Neuron (in vitro differentiated cells): ENCODE results near the gene RUNX2.
"Not testable (repeated sequence)": the region's sequence is repeated elsewhere in the genome, so short reads cannot be mapped to it uniquely, and the experiment has no call there.

Source experiments
- H2AFZ ChIP-seq: one replicate; pipeline ENCODE4 v1.6.1; 2013; ENCODE audit warnings: low read depth, mild to moderate bottlenecking, inconsistent platforms, low read length, moderate library complexity
- H3K27me3 ChIP-seq: one replicate; pipeline ENCODE4 v1.6.1; 2013; ENCODE audit warnings: low read length; ENCODE audit not compliant: insufficient read depth
- H3K36me3 ChIP-seq: one replicate; pipeline ENCODE4 v1.6.1; 2013; ENCODE audit warnings: low read length; ENCODE audit not compliant: insufficient read depth
- H3K4me1 ChIP-seq: one replicate; pipeline ENCODE4 v1.6.1; 2013; ENCODE audit warnings: low read length; ENCODE audit not compliant: insufficient read depth
- H3K4me3 ChIP-seq: 2 replicates; pipeline ENCODE4 v1.5.1; 2013; ENCODE audit warnings: mild to moderate bottlenecking, low read length, moderate library complexity
- H3K9me3 ChIP-seq: one replicate; pipeline ENCODE4 v1.6.1; 2013; ENCODE audit warnings: low read length

Gene RUNX2

GRCh38 chr6:45464685-45465084, 136.6 kb downstream of the RUNX2 start:
- no peak overlapping the region for H3K4me3 ChIP-seq
- no peaks in the 10 kb centered on the region for H3K36me3 ChIP-seq
- H3K9me3 ChIP-seq, result no peaks in the 10 kb centered on the region
- no peak overlapping the region for H2AFZ ChIP-seq
- H3K27me3 ChIP-seq, result no peaks in the 10 kb centered on the region
- no peaks in the 10 kb centered on the region for H3K4me1 ChIP-seq

GRCh38 chr6:45466686-45467085, 138.6 kb downstream of the RUNX2 start:
- H3K36me3 ChIP-seq, result no peaks in the 10 kb centered on the region
- H3K9me3 ChIP-seq, result no peaks in the 10 kb centered on the region
- H3K4me3 ChIP-seq, result no peak overlapping the region
- H2AFZ ChIP-seq, result no peak overlapping the region
- H3K4me1 ChIP-seq, result no peaks in the 10 kb centered on the region
- no peaks in the 10 kb centered on the region for H3K27me3 ChIP-seq

- not testable (repeated sequence) for H3K36me3 ChIP-seq, H3K4me1 ChIP-seq, H3K9me3 ChIP-seq, H3K27me3 ChIP-seq, H2AFZ ChIP-seq, H3K4me3 ChIP-seq
Observed at GRCh38 chr6:45467417-45467816, 139.3 kb downstream of the RUNX2 start.

- Histone ChIP-seq H3K27me3 (no peaks in the 10 kb centered on the region), H3K4me3 (no peak overlapping the region), H3K36me3 (no peaks in the 10 kb centered on the region), H3K4me1 (no peaks in the 10 kb centered on the region), H2AFZ (no peak overlapping the region), H3K9me3 (no peaks in the 10 kb centered on the region)
Observed at GRCh38 chr6:45467853-45468252, 139.7 kb downstream of the RUNX2 start.

GRCh38 chr6:45469663-45470062, 141.5 kb downstream of the RUNX2 start:
- Histone ChIP-seq H3K9me3 (no peaks in the 10 kb centered on the region), H3K36me3 (no peaks in the 10 kb centered on the region)

GRCh38 chr6:45470131-45470738, 142.1 kb downstream of the RUNX2 start:
- H3K4me1 ChIP-seq, result no peaks in the 10 kb centered on the region

More at GRCh38 chr6:45469663-45470062, 141.5 kb downstream of the RUNX2 start:
- H2AFZ ChIP-seq, result no peak overlapping the region
- no peak overlapping the region for H3K4me3 ChIP-seq
- H3K27me3 ChIP-seq, result no peaks in the 10 kb centered on the region
- H3K4me1 ChIP-seq, result no peaks in the 10 kb centered on the region

GRCh38 chr6:45472382-45472781, 144.3 kb downstream of the RUNX2 start:
- H3K36me3 ChIP-seq, result no peaks in the 10 kb centered on the region
- H2AFZ ChIP-seq, result no peak overlapping the region

More at GRCh38 chr6:45470131-45470738, 142.1 kb downstream of the RUNX2 start:
- H3K36me3 ChIP-seq, result no peaks in the 10 kb centered on the region
- no peak overlapping the region for H3K4me3 ChIP-seq
- H3K27me3 ChIP-seq, result no peaks in the 10 kb centered on the region
- no peaks in the 10 kb centered on the region for H3K9me3 ChIP-seq
- H2AFZ ChIP-seq, result no peak overlapping the region

GRCh38 chr6:45473121-45473993, 145.2 kb downstream of the RUNX2 start:
- no peaks in the 10 kb centered on the region for H3K27me3 ChIP-seq
- H2AFZ ChIP-seq, result no peak overlapping the region
- no peaks in the 10 kb centered on the region for H3K36me3 ChIP-seq
- no peaks in the 10 kb centered on the region for H3K4me1 ChIP-seq
- no peak overlapping the region for H3K4me3 ChIP-seq
- H3K9me3 ChIP-seq, result no peaks in the 10 kb centered on the region

More at GRCh38 chr6:45472382-45472781, 144.3 kb downstream of the RUNX2 start:
- H3K4me1 ChIP-seq, result no peaks in the 10 kb centered on the region
- no peaks in the 10 kb centered on the region for H3K27me3 ChIP-seq
- no peak overlapping the region for H3K4me3 ChIP-seq
- H3K9me3 ChIP-seq, result no peaks in the 10 kb centered on the region

- no peak overlapping the region for H2AFZ ChIP-seq
- H3K36me3 ChIP-seq, result no peaks in the 10 kb centered on the region
- no peak overlapping the region for H3K4me3 ChIP-seq
- no peaks in the 10 kb centered on the region for H3K4me1 ChIP-seq
- no peaks in the 10 kb centered on the region for H3K27me3 ChIP-seq
- H3K9me3 ChIP-seq, result no peaks in the 10 kb centered on the region
Observed at GRCh38 chr6:45474376-45474775, 146.2 kb downstream of the RUNX2 start.

- no peaks in the 10 kb centered on the region for H3K27me3 ChIP-seq
- no peaks in the 10 kb centered on the region for H3K9me3 ChIP-seq
- H3K4me1 ChIP-seq, result peaks cover 11% of the 10 kb centered on the region
- no peak overlapping the region for H3K4me3 ChIP-seq
- H3K36me3 ChIP-seq, result no peaks in the 10 kb centered on the region
- H2AFZ ChIP-seq, result no peak overlapping the region
Observed at GRCh38 chr6:45476341-45476740, 148.2 kb downstream of the RUNX2 start.

GRCh38 chr6:45477278-45477677, 149.1 kb downstream of the RUNX2 start:
- Histone ChIP-seq H3K9me3 (no peaks in the 10 kb centered on the region), H3K4me3 (no peak overlapping the region), H3K27me3 (no peaks in the 10 kb centered on the region), H2AFZ (no peak overlapping the region), H3K4me1 (peaks cover 12% of the 10 kb centered on the region), H3K36me3 (no peaks in the 10 kb centered on the region)

- H3K4me3 ChIP-seq, result no peak overlapping the region
- no peak overlapping the region for H2AFZ ChIP-seq
- H3K4me1 ChIP-seq, result peaks cover 12% of the 10 kb centered on the region
- H3K9me3 ChIP-seq, result no peaks in the 10 kb centered on the region
- H3K36me3 ChIP-seq, result no peaks in the 10 kb centered on the region
- H3K27me3 ChIP-seq, result no peaks in the 10 kb centered on the region
Observed at GRCh38 chr6:45477790-45478189, 149.7 kb downstream of the RUNX2 start.

GRCh38 chr6:45478240-45478639, 150.1 kb downstream of the RUNX2 start:
- Histone ChIP-seq H3K9me3 (no peaks in the 10 kb centered on the region), H2AFZ (no peak overlapping the region), H3K4me3 (no peak overlapping the region), H3K36me3 (no peaks in the 10 kb centered on the region), H3K4me1 (peaks cover 12% of the 10 kb centered on the region), H3K27me3 (no peaks in the 10 kb centered on the region)
